ENCODE data around the gene PRDX5. TPM values are rescaled to one million over a fixed set of nuclear protein-coding genes. Genes with fewer than 3 reads are reported as not detected.

The PRDX5 gene
- total RNA-seq, 1 donor from 2014 or later: 229 TPM

DNA sequence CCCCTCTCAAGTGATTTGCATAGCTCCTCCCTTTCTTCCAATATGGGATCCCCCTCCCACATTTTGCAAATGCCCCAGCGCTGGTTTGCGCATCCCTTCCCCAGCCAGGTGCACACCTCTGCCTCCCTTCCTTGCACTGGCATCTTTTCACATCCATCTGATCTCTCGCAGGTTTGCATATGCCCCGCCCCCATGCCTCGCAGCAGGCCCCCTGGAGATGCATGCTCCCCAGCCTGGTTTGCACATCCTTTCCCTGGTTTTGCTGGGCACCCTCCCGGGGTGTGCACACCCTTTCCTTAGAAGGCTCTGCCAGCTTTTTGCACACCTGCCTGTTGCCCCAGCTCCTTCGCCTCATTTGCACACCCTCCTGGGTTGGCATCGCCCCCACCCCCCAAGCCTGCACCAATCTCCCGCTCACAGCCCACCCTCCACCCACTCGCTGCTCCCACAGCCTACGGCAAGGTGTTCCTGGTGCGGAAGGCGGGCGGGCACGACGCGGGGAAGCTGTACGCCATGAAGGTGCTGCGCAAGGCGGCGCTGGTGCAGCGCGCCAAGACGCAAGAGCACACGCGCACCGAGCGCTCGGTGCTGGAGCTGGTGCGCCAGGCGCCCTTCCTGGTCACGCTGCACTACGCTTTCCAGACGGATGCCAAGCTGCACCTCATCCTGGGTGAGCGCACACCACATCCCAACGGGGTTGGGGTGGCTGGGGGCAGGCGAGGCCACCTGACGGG, 42.0 kb downstream of the PRDX5 start:
- Histone ChIP-seq H3K27me3 (no peaks in the 10 kb centered on the region), H3K36me3 (peaks cover 0 to 37% of the 10 kb centered on the region in 2 donors), H3K9me3 (no peaks in the 10 kb centered on the region), H3K27ac (peak overlapping the region; percentile 91), H3K4me3 (peak overlapping the region; percentile 70 to 94), H3K4me1 (peaks cover 39% of the 10 kb centered on the region)
- intact Hi-C loops (cut with DNase I): no loop called here
- no peak for TF ChIP-seq POLR2A (IDR thresholded peaks at IDR 0.05)
- no peak for TF ChIP-seq POLR2AphosphoS5 (IDR thresholded peaks at IDR 0.05; ENCODE audit: insufficient read depth in 1 of 2, low read depth in 1 of 2)
- TF ChIP-seq, protein P1, sequence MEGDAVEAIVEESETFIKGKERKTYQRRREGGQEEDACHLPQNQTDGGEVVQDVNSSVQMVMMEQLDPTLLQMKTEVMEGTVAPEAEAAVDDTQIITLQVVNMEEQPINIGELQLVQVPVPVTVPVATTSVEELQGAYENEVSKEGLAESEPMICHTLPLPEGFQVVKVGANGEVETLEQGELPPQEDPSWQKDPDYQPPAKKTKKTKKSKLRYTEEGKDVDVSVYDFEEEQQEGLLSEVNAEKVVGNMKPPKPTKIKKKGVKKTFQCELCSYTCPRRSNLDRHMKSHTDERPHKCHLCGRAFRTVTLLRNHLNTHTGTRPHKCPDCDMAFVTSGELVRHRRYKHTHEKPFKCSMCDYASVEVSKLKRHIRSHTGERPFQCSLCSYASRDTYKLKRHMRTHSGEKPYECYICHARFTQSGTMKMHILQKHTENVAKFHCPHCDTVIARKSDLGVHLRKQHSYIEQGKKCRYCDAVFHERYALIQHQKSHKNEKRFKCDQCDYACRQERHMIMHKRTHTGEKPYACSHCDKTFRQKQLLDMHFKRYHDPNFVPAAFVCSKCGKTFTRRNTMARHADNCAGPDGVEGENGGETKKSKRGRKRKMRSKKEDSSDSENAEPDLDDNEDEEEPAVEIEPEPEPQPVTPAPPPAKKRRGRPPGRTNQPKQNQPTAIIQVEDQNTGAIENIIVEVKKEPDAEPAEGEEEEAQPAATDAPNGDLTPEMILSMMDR (IDR thresholded peaks at IDR 0.05): no peak
- no peak for DNase-seq (ENCODE audit: extremely low spot score in 2 of 2)

DNA sequence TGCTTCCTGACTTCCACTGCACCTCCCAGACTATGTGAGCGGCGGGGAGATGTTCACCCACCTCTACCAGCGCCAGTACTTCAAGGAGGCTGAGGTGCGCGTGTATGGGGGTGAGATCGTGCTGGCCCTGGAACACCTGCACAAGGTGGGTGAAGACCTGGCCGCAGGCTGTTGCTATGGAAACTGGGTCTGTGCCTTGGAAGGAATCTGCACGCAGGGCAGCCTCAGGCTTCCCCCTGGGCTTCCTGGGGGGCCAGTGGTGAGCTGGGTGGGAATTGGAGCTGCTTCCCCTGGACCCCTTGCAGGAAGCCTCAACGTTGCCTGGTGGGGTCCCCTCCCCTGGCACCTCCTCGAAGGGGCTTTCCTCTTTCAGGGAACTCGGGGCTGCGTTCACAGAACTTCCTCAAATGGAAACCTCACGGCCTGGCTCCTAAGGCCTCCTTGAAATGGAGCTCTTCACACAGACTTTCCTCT, 42.6 kb downstream of the PRDX5 start:
- H3K27ac ChIP-seq: no peak overlapping the region
- peaks cover 32% of the 10 kb centered on the region for H3K4me1 ChIP-seq
- DNase-seq (ENCODE audit: extremely low spot score in 2 of 2): no peak
- H3K4me3 ChIP-seq: no peak overlapping the region
- intact Hi-C loops (cut with DNase I): no loop called here
- H3K9me3 ChIP-seq: no peaks in the 10 kb centered on the region
- H3K27me3 ChIP-seq: no peaks in the 10 kb centered on the region
- H3K36me3 ChIP-seq: peaks cover 0 to 43% of the 10 kb centered on the region in 2 donors
- TF ChIP-seq POLR2A (IDR thresholded peaks at IDR 0.05) (no peak), POLR2AphosphoS5 (IDR thresholded peaks at IDR 0.05; ENCODE audit: insufficient read depth in 1 of 2, low read depth in 1 of 2) (no peak)
- TF ChIP-seq, protein P1 (IDR thresholded peaks at IDR 0.05): no peak

DNA sequence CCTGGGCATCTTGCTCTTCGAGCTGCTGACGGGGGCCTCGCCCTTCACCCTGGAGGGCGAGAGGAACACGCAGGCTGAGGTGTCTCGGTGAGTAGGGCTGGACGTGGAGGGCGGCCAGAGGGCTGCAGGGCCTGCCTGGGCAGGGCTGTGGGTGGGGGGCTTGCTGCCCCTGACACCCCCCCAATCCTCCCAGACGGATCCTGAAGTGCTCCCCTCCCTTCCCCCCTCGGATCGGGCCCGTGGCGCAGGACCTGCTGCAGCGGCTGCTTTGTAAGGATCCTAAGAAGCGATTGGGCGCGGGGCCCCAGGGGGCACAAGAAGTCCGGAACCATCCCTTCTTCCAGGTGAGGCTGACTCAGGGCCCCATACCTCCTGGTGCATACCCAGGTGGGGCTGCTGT, 43.7 kb downstream of the PRDX5 start:
- H3K4me3 ChIP-seq: no peak overlapping the region
- TF ChIP-seq POLR2AphosphoS5 (IDR thresholded peaks at IDR 0.05; ENCODE audit: insufficient read depth in 1 of 2, low read depth in 1 of 2): no peak
- TF ChIP-seq, protein P1 (IDR thresholded peaks at IDR 0.05): no peak
- no peak for TF ChIP-seq POLR2A (IDR thresholded peaks at IDR 0.05)
- no peak overlapping the region for H3K27ac ChIP-seq
- H3K9me3 ChIP-seq: no peaks in the 10 kb centered on the region
- no peaks in the 10 kb centered on the region for H3K27me3 ChIP-seq
- peaks cover 31% of the 10 kb centered on the region for H3K4me1 ChIP-seq
- peaks cover 0 to 55% of the 10 kb centered on the region in 2 donors for H3K36me3 ChIP-seq
- intact Hi-C loops (cut with DNase I): no loop called here
- no peak for DNase-seq (ENCODE audit: extremely low spot score in 2 of 2)

DNA sequence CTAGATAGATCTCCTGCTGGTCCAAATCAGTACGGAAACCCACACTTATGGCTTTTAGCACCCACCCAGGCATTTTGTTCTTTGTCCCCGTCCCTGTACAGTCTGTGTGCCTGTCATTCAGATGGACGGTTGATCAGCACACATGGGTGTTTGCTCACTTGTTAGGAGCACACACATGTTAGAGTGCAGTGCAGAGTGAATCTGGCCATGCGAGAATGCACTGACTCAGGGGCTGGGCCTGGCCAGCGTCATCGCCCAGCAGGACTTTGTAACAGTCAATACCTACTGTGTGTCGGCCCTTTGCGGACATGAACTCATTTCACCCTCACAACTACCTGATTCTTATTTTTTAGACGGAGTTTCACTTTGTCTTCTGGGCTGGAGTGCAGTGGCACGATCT, 44.4 kb downstream of the PRDX5 start:
- TF ChIP-seq POLR2A (IDR thresholded peaks at IDR 0.05) (no peak), POLR2AphosphoS5 (IDR thresholded peaks at IDR 0.05; ENCODE audit: insufficient read depth in 1 of 2, low read depth in 1 of 2) (no peak)
- TF ChIP-seq, protein P1 (IDR thresholded peaks at IDR 0.05): no peak
- H3K9me3 ChIP-seq: no peaks in the 10 kb centered on the region
- H3K27ac ChIP-seq: no peak overlapping the region
- H3K4me1 ChIP-seq: peaks cover 29% of the 10 kb centered on the region
- H3K36me3 ChIP-seq: peaks cover 0 to 57% of the 10 kb centered on the region in 2 donors
- intact Hi-C loops (cut with DNase I): no loop called here
- DNase-seq (ENCODE audit: extremely low spot score in 2 of 2): no peak
- H3K27me3 ChIP-seq: no peaks in the 10 kb centered on the region
- no peak overlapping the region for H3K4me3 ChIP-seq

DNA sequence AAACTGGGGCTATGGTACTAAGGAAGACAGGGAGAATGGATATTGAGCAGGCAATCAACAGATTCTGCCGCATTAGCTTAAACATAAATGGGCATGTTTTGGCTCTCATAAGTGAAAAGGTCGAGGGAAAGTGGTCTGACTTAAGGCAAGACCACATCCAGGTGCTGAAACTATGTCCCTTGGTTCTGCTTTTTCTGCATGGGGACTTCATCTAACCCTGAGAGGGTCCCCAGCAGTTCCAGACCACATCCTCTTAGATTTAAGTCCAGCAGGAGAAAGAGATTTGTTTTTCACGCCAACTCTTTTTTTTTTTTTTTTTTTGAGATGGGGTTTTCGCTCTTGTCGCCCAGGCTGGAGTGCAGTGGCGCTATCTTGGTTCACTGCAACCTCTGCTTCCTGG, 46.5 kb downstream of the PRDX5 start:
- Histone ChIP-seq H3K4me1 (peaks cover 11% of the 10 kb centered on the region), H3K4me3 (no peak overlapping the region), H3K36me3 (peaks cover 0 to 74% of the 10 kb centered on the region in 2 donors), H3K9me3 (no peaks in the 10 kb centered on the region), H3K27ac (no peak overlapping the region), H3K27me3 (no peaks in the 10 kb centered on the region)
- TF ChIP-seq, protein P1 (IDR thresholded peaks at IDR 0.05): no peak
- TF ChIP-seq POLR2AphosphoS5 (IDR thresholded peaks at IDR 0.05; ENCODE audit: insufficient read depth in 1 of 2, low read depth in 1 of 2) (no peak), POLR2A (IDR thresholded peaks at IDR 0.05) (no peak)
- intact Hi-C loops (cut with DNase I): no loop called here
- DNase-seq (ENCODE audit: extremely low spot score in 2 of 2): no peak
